HG02571 (cell line): ENCODE data around the gene AHRR.
A peak's percentile ranks its signal among the peaks of the same experiment; 100 is the strongest.
"Not testable (repeated sequence)": the region's sequence is repeated elsewhere in the genome, so short reads cannot be mapped to it uniquely, and the experiment has no call there.

Experiments
- ATAC-seq: cut with Tn5 transposase; IDR thresholded peaks from one replicate; pipeline ENCODE4 v1.9.1; 2021; ENCODE audit warnings: mild to moderate bottlenecking, moderate library complexity; ENCODE audit not compliant: unreplicated experiment

Gene AHRR

GRCh38 chr5:305050-305449, 16.5 kb upstream of the AHRR start:
- ATAC-seq: no peak

- ATAC-seq: no peak
Observed at GRCh38 chr5:305459-305858, 16.1 kb upstream of the AHRR start.

- no peak for ATAC-seq
Observed at GRCh38 chr5:306011-306805, 15.3 kb upstream of the AHRR start.

- ATAC-seq: no peak
Observed at GRCh38 chr5:307306-307705, 14.2 kb upstream of the AHRR start.

- no peak for ATAC-seq
Observed at GRCh38 chr5:307794-308579, 13.5 kb upstream of the AHRR start.

- no peak for ATAC-seq
Observed at GRCh38 chr5:308672-309271, 12.7 kb upstream of the AHRR start.

GRCh38 chr5:309831-310230, 11.7 kb upstream of the AHRR start:
- not testable (repeated sequence) for ATAC-seq

- ATAC-seq: no peak
Observed at GRCh38 chr5:310516-310915, 11.0 kb upstream of the AHRR start.

- ATAC-seq: no peak
Observed at GRCh38 chr5:310941-311434, 10.5 kb upstream of the AHRR start.

GRCh38 chr5:311963-312362, 9.6 kb upstream of the AHRR start:
- no peak for ATAC-seq

GRCh38 chr5:312845-313244, 8.7 kb upstream of the AHRR start:
- ATAC-seq: no peak

- no peak for ATAC-seq
Observed at GRCh38 chr5:313265-313664, 8.2 kb upstream of the AHRR start.

GRCh38 chr5:313806-314376, 7.6 kb upstream of the AHRR start:
- ATAC-seq: no peak

- ATAC-seq: no peak
Observed at GRCh38 chr5:314676-315487, 6.6 kb upstream of the AHRR start.

- no peak for ATAC-seq
Observed at GRCh38 chr5:315488-316209, 5.9 kb upstream of the AHRR start.

GRCh38 chr5:316210-317085, 5.1 kb upstream of the AHRR start:
- ATAC-seq: peak; percentile 13

- peak; percentile 59 for ATAC-seq
Observed at GRCh38 chr5:317086-317811, 4.3 kb upstream of the AHRR start.

GRCh38 chr5:318341-318897, 3.1 kb upstream of the AHRR start:
- ATAC-seq: no peak
